Measurements from ENCODE around the gene CSGALNACT2.

CSGALNACT2 gene

GRCh38 chr10:43188702-43189101, 50.5 kb downstream of the CSGALNACT2 start:
- Histone ChIP-seq H3K4me2 (ENCODE audit: low read length) (no peak overlapping the region), H3K36me3 (ENCODE audit: control insufficient read depth, insufficient read depth, low read length) (no peaks in the 10 kb centered on the region), H3K27ac (no peak overlapping the region), H2AFZ (no peak overlapping the region), H3K9me3 (ENCODE audit: control insufficient read depth, low read length) (no peaks in the 10 kb centered on the region), H3K27me3 (ENCODE audit: control insufficient read depth, insufficient read depth, low read length) (no peaks in the 10 kb centered on the region), H3K4me1 (no peaks in the 10 kb centered on the region), H3K79me2 (no peaks in the 10 kb centered on the region), H3K4me3 (ENCODE audit: low read depth, low read length) (no peak overlapping the region), H3K9ac (no peak overlapping the region)
- TF ChIP-seq, protein P1, sequence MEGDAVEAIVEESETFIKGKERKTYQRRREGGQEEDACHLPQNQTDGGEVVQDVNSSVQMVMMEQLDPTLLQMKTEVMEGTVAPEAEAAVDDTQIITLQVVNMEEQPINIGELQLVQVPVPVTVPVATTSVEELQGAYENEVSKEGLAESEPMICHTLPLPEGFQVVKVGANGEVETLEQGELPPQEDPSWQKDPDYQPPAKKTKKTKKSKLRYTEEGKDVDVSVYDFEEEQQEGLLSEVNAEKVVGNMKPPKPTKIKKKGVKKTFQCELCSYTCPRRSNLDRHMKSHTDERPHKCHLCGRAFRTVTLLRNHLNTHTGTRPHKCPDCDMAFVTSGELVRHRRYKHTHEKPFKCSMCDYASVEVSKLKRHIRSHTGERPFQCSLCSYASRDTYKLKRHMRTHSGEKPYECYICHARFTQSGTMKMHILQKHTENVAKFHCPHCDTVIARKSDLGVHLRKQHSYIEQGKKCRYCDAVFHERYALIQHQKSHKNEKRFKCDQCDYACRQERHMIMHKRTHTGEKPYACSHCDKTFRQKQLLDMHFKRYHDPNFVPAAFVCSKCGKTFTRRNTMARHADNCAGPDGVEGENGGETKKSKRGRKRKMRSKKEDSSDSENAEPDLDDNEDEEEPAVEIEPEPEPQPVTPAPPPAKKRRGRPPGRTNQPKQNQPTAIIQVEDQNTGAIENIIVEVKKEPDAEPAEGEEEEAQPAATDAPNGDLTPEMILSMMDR (IDR thresholded peaks at IDR 0.05): no peak

DNA sequence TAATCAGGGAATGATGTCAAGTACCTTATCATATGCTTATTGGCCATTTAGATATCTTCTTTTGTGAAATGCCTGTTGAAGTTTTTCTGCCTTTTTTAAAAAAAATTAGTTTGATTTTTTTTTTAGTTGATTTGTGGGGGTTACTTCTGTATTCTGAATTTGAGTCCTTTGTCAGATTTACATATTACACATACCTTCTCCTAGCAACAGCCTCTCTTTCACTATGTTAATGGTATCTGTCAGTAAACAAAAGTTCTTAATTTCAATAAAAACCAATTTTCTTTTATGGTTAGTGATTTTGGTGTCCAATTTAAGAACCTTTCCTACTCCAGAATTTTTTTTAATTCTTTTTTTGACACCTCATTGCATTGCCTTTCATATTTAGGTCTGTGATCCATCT, 52.0 kb downstream of the CSGALNACT2 start:
- H2AFZ ChIP-seq: no peak overlapping the region
- TF ChIP-seq, protein P1 (IDR thresholded peaks at IDR 0.05): no peak
- no peaks in the 10 kb centered on the region for H3K27me3 ChIP-seq (ENCODE audit: control insufficient read depth, insufficient read depth, low read length)
- no peaks in the 10 kb centered on the region for H3K4me1 ChIP-seq
- H3K79me2 ChIP-seq: no peaks in the 10 kb centered on the region
- no peaks in the 10 kb centered on the region for H3K36me3 ChIP-seq (ENCODE audit: control insufficient read depth, insufficient read depth, low read length)
- H3K4me3 ChIP-seq (ENCODE audit: low read depth, low read length): no peak overlapping the region
- no peaks in the 10 kb centered on the region for H3K9me3 ChIP-seq (ENCODE audit: control insufficient read depth, low read length)
- no peak overlapping the region for H3K4me2 ChIP-seq (ENCODE audit: low read length)
- H3K27ac ChIP-seq: no peak overlapping the region
- no peak overlapping the region for H3K9ac ChIP-seq

DNA sequence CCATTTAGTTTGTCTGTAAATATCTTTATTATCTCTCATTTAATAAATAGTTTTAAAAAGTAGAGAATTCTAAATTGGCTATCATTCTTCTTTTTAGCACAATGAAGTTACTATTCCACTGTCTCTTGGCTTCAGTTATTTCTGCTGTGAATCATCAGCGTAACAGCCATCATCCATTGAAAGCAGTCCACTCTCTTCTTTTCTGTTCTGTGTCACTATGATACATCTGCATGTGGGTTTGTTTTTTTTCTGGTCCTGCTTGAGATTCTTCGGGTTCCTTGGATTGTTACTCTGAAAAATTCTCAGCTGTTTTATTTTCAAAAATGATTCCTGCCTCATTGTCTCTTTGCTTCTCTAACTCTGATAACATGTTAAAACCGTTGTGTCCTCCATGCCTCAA, 52.5 kb downstream of the CSGALNACT2 start:
- Histone ChIP-seq H3K79me2 (no peaks in the 10 kb centered on the region), H3K4me3 (ENCODE audit: low read depth, low read length) (no peak overlapping the region), H2AFZ (no peak overlapping the region), H3K4me2 (ENCODE audit: low read length) (no peak overlapping the region), H3K27me3 (ENCODE audit: control insufficient read depth, insufficient read depth, low read length) (no peaks in the 10 kb centered on the region), H3K27ac (no peak overlapping the region), H3K4me1 (no peaks in the 10 kb centered on the region), H3K9me3 (ENCODE audit: control insufficient read depth, low read length) (no peaks in the 10 kb centered on the region), H3K36me3 (ENCODE audit: control insufficient read depth, insufficient read depth, low read length) (no peaks in the 10 kb centered on the region), H3K9ac (no peak overlapping the region)
- TF ChIP-seq, protein P1 (IDR thresholded peaks at IDR 0.05): no peak

GRCh38 chr10:43192884-43193283, 54.6 kb downstream of the CSGALNACT2 start:
- TF ChIP-seq, protein P1 (IDR thresholded peaks at IDR 0.05): no peak

GRCh38 chr10:43193496-43194080, 55.3 kb downstream of the CSGALNACT2 start:
- Histone ChIP-seq H3K4me1 (no peaks in the 10 kb centered on the region), H3K4me3 (ENCODE audit: low read depth, low read length) (no peak overlapping the region), H3K9me3 (ENCODE audit: control insufficient read depth, low read length) (no peaks in the 10 kb centered on the region), H3K27me3 (ENCODE audit: control insufficient read depth, insufficient read depth, low read length) (no peaks in the 10 kb centered on the region), H3K27ac (no peak overlapping the region), H3K4me2 (ENCODE audit: low read length) (no peak overlapping the region), H3K9ac (no peak overlapping the region), H3K79me2 (no peaks in the 10 kb centered on the region), H3K36me3 (ENCODE audit: control insufficient read depth, insufficient read depth, low read length) (no peaks in the 10 kb centered on the region), H2AFZ (no peak overlapping the region)
- TF ChIP-seq, protein P1 (IDR thresholded peaks at IDR 0.05): no peak

More at GRCh38 chr10:43192884-43193283, 54.6 kb downstream of the CSGALNACT2 start:
- Histone ChIP-seq H3K9ac (no peak overlapping the region), H3K27ac (no peak overlapping the region), H3K4me3 (ENCODE audit: low read depth, low read length) (no peak overlapping the region), H3K79me2 (no peaks in the 10 kb centered on the region), H3K4me1 (no peaks in the 10 kb centered on the region), H3K4me2 (ENCODE audit: low read length) (no peak overlapping the region), H3K9me3 (ENCODE audit: control insufficient read depth, low read length) (no peaks in the 10 kb centered on the region), H2AFZ (no peak overlapping the region), H3K36me3 (ENCODE audit: control insufficient read depth, insufficient read depth, low read length) (no peaks in the 10 kb centered on the region), H3K27me3 (ENCODE audit: control insufficient read depth, insufficient read depth, low read length) (no peaks in the 10 kb centered on the region)
